Fibroblast of the aortic adventitia (primary cell): ENCODE measurements around the gene KCTD7. TPM values are rescaled to one million over a fixed set of nuclear protein-coding genes. Genes with fewer than 3 reads are reported as not detected.
"Not testable (repeated sequence)": the region's sequence is repeated elsewhere in the genome, so short reads cannot be mapped to it uniquely, and the experiment has no call there.

Source experiments
- DNase-seq: peaks from one replicate; pipeline ENCODE4 v3.0.0-alpha.2; 2010; ENCODE audit warnings: low read depth
- H3K4me3 ChIP-seq: 2 replicates; pipeline ENCODE4 v1.5.1; 2011; ENCODE audit warnings: low read depth, mild to moderate bottlenecking, control low read depth, low read length, moderate library complexity
- CTCF ChIP-seq: IDR thresholded peaks from 2 replicates; pipeline ENCODE4 v1.5.1; 2011; ENCODE audit warnings: mild to moderate bottlenecking, low read length, control low read depth, inconsistent platforms; ENCODE audit not compliant: insufficient read depth
- total RNA-seq: library from RNA; depleted of rRNA; stranded (reverse); fragments of >200 nt; gene quantifications from 2 replicates; pipeline ENCODE4 v1.2.3, GENCODE V29; 2012; ENCODE audit warnings: low replicate concordance

KCTD7 gene
- total RNA-seq, 1 donor = 9.4 TPM

GRCh38 chr7:66683770-66684123, 55.1 kb downstream of the KCTD7 start:
- DNase-seq = peak; percentile 16
- no peak for TF ChIP-seq CTCF
- peak overlapping the region; percentile 32 for H3K4me3 ChIP-seq

GRCh38 chr7:66685663-66686062, 57.0 kb downstream of the KCTD7 start:
- DNase-seq, H3K4me3 ChIP-seq: not testable (repeated sequence)

- TF ChIP-seq CTCF = no peak
Observed at GRCh38 chr7:66687186-66687585, 58.5 kb downstream of the KCTD7 start.

GRCh38 chr7:66687672-66688071, 59.0 kb downstream of the KCTD7 start:
- H3K4me3 ChIP-seq = not testable (repeated sequence)

More at GRCh38 chr7:66687186-66687585, 58.5 kb downstream of the KCTD7 start:
- DNase-seq = no peak
- H3K4me3 ChIP-seq = no peak overlapping the region

GRCh38 chr7:66689081-66689480, 60.4 kb downstream of the KCTD7 start:
- TF ChIP-seq CTCF = no peak
- DNase-seq = no peak
- no peak overlapping the region for H3K4me3 ChIP-seq

More at GRCh38 chr7:66687672-66688071, 59.0 kb downstream of the KCTD7 start:
- not testable (repeated sequence) for DNase-seq

- TF ChIP-seq CTCF = no peak
- DNase-seq = no peak
- no peak overlapping the region for H3K4me3 ChIP-seq
Observed at GRCh38 chr7:66693331-66693730, 64.7 kb downstream of the KCTD7 start.

Other genes with a start within 250 kb of the KCTD7 start
- 57.8 and 75.6 TPM in 2 replicates for gene RABGEF1, start 111.9 kb downstream of the KCTD7 start, total RNA-seq